KBM-7 (cell line): ENCODE data around the gene PLBD2.

ENCODE experiments used
- DNase-seq: peaks from one replicate; pipeline ENCODE4 v3.0.0-alpha.2; 2015
- in situ Hi-C: fragments of 300-500 bp; cut with MboI; formaldehyde crosslinking; loops from 2 replicates; pipeline ENCODE4 v1.14.3; 2020; ENCODE audit warnings: low sequenced_read_pairs, low pct_unique_long_range_greater_than_20kb, mixed read lengths

The PLBD2 gene

GRCh38 chr12:113436993-113437728, 78.8 kb downstream of the PLBD2 start:
- in situ Hi-C loops = no loop called here
- no peak for DNase-seq

- in situ Hi-C loops = no loop called here
- no peak for DNase-seq
Measured at GRCh38 chr12:113437729-113438100, 79.3 kb downstream of the PLBD2 start.

- no peak for DNase-seq
- in situ Hi-C loops = no loop called here
Measured at GRCh38 chr12:113438523-113439300, 80.3 kb downstream of the PLBD2 start.

- in situ Hi-C loops = no loop called here
- DNase-seq = no peak
Measured at GRCh38 chr12:113439301-113439597, 80.9 kb downstream of the PLBD2 start.

- in situ Hi-C loops = no loop called here
- DNase-seq = peak; percentile 42
Measured at GRCh38 chr12:113439606-113440030, 81.2 kb downstream of the PLBD2 start.

GRCh38 chr12:113440336-113440735, 81.9 kb downstream of the PLBD2 start:
- no peak for DNase-seq
- in situ Hi-C loops = no loop called here
